Mucosa of descending colon (tissue), 3 donors: Measurements from ENCODE around the gene TMEM117. TPM values are rescaled to one million over a fixed set of nuclear protein-coding genes. Genes with fewer than 3 reads are reported as not detected.

Experiments
- ATAC-seq: fragments of 200-7000 bp; cut with Tn5 transposase; one replicate; pipeline ENCODE4 v1.9.1; 2020; ENCODE audit warnings: mild to moderate bottlenecking, moderate library complexity
- DNase-seq, 3 donors: peaks; one replicate each; pipeline ENCODE4 v3.0.0-alpha.2; 2020
- H3K36me3 ChIP-seq: fragments of 200-600 bp; one replicate; pipeline ENCODE4 v1.8.0; 2021; ENCODE audit warnings: low read depth, mild to moderate bottlenecking
- H3K4me1 ChIP-seq: fragments of 200-600 bp; one replicate; pipeline ENCODE4 v1.8.0; 2021; ENCODE audit warnings: low read depth, mild to moderate bottlenecking
- H3K4me3 ChIP-seq: fragments of 200-600 bp; one replicate; pipeline ENCODE4 v1.8.0; 2021; ENCODE audit warnings: mild to moderate bottlenecking
- H3K9me3 ChIP-seq: fragments of 200-600 bp; one replicate; pipeline ENCODE4 v1.8.0; 2021; ENCODE audit warnings: mild to moderate bottlenecking
- intact Hi-C, 2 donors: fragments of 100-400 bp; cut with DNase I in 1 of 2; cut with micrococcal nuclease in 1 of 2; formaldehyde crosslinking; loops; one replicate each; pipeline versions ENCODE4 v1.11.0 to v1.11.1; 2022; cut with DNase I, micrococcal nuclease
- total RNA-seq, 3 donors: library from RNA; stranded (reverse); fragmentation: NEBNext Ultra II Directional in 2 of 3; extraction: Animal tissue kit (Norgen Biotek cat#: 25700) in 2 of 3; gene quantifications; one replicate each; pipeline versions ENCODE4 v1.2.1 to v1.2.4, GENCODE V29; 2021 to 2023
- TF ChIP-seq, protein P1 (sequence below): fragments of 200-600 bp; IDR thresholded peaks from one replicate; pipeline ENCODE4 v1.8.0; 2022; ENCODE audit warnings: antibody characterized with exemption, mild to moderate bottlenecking
- donor health status: DM: no; HTN: no; CAD: no; lungs with moderate emphysema.
- donor health status: DM: no; HTN: no; CAD: no.
- donor health status: DM: no; HTN: yes; CAD: no.

TMEM117 gene
- total RNA-seq, 3 donors from 2014 or later: 10.1 to 15.2 (median 12.3) TPM

GRCh38 chr12:43893670-43894069 is 57.8 kb downstream of the TMEM117 start:
- no peaks in the 10 kb centered on the region for H3K4me1 ChIP-seq
- TF ChIP-seq, protein P1, sequence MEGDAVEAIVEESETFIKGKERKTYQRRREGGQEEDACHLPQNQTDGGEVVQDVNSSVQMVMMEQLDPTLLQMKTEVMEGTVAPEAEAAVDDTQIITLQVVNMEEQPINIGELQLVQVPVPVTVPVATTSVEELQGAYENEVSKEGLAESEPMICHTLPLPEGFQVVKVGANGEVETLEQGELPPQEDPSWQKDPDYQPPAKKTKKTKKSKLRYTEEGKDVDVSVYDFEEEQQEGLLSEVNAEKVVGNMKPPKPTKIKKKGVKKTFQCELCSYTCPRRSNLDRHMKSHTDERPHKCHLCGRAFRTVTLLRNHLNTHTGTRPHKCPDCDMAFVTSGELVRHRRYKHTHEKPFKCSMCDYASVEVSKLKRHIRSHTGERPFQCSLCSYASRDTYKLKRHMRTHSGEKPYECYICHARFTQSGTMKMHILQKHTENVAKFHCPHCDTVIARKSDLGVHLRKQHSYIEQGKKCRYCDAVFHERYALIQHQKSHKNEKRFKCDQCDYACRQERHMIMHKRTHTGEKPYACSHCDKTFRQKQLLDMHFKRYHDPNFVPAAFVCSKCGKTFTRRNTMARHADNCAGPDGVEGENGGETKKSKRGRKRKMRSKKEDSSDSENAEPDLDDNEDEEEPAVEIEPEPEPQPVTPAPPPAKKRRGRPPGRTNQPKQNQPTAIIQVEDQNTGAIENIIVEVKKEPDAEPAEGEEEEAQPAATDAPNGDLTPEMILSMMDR: no peak
- no peaks in the 10 kb centered on the region for H3K9me3 ChIP-seq
- ATAC-seq (no peak), DNase-seq (no peak)
- no peak overlapping the region for H3K4me3 ChIP-seq
- H3K36me3 ChIP-seq: no peaks in the 10 kb centered on the region
- intact Hi-C loops: no loop called here

DNA sequence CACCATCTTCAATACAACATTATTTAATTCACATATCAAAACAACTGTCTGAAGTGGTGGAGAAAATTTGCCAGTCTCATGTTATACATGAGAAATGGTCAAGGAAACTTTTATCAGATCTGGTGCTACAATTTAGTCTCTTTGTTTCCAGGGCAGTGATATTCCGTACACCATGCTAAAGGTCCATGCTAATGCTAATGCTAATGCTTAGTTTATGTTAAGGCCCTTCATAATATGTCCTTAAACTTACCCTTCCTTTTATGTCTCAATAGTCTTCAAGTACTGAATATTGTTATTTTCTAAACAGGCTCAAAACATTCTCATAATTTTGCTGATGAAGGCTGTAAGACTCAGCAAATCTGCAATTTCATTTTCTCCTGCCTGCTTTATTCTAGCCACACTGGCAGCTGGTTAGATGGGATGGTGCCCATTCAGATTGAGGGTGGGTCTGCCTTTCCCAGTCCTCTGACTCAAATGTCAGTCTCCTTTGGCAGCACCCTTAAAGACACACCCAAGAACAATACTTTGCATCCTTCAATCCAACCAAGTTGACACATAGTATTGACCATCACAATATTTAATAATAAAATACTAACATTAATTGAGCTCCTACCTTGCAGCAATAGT is 59.8 kb downstream of the TMEM117 start:
- H3K9me3 ChIP-seq: no peaks in the 10 kb centered on the region
- H3K4me1 ChIP-seq: no peaks in the 10 kb centered on the region
- H3K4me3 ChIP-seq: no peak overlapping the region
- DNase-seq (no peak), ATAC-seq (no peak)
- TF ChIP-seq, protein P1: no peak
- intact Hi-C loops: no loop called here
- no peaks in the 10 kb centered on the region for H3K36me3 ChIP-seq

GRCh38 chr12:43896496-43896895 is 60.6 kb downstream of the TMEM117 start:
- DNase-seq (no peak), ATAC-seq (no peak)
- intact Hi-C loops: no loop called here
- Histone ChIP-seq H3K4me3 (no peak overlapping the region), H3K36me3 (no peaks in the 10 kb centered on the region), H3K9me3 (no peaks in the 10 kb centered on the region), H3K4me1 (no peaks in the 10 kb centered on the region)
- TF ChIP-seq, protein P1: no peak

DNA sequence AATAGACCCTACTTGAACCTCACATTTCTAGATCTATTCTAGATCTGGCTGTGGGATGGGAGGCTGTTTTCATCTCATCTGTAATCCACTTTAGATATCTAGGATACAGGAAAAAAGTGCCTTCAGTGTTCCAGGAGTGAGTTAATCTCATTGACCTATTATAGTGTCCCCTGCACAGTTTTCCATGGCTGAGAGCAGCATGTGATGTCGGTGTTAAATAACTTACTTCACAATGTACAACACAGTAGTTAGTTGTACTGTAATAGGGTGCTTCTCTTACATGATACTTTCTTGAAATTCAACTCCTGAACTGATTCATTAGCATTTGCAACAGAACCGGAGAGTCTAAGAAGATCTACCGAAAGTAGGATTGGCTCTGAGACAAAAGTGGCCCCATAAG is 62.6 kb downstream of the TMEM117 start:
- Histone ChIP-seq H3K36me3 (no peaks in the 10 kb centered on the region), H3K4me3 (no peak overlapping the region), H3K9me3 (no peaks in the 10 kb centered on the region), H3K4me1 (no peaks in the 10 kb centered on the region)
- ATAC-seq (no peak), DNase-seq (no peak)
- TF ChIP-seq, protein P1: no peak
- intact Hi-C loops: no loop called here

- Histone ChIP-seq H3K4me1 (no peaks in the 10 kb centered on the region), H3K36me3 (no peaks in the 10 kb centered on the region), H3K4me3 (no peak overlapping the region), H3K9me3 (no peaks in the 10 kb centered on the region)
- intact Hi-C loops: no loop called here
- no peak for DNase-seq
- TF ChIP-seq, protein P1: no peak
- ATAC-seq: no peak
These were observed 63.7 kb downstream of the TMEM117 start for GRCh38 chr12:43899574-43899973.

DNA sequence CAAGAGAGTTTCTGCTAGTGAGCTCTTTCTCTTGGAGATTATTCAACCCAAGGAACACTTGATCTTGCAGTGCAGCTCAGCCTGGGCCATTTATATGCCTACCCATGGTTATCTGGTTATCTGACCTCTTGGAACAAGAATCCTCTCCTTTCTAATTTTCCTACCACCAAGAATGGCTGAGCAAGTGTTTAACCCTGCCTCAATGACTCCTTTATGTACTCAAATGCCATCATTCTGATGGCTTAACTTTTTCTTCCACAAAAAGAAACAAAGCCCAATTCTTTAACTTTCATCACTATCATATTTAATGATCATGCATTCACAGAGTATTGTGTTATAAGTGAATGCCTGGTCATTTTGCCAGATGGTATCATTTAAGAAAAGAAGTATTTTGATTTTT is 67.8 kb downstream of the TMEM117 start:
- intact Hi-C loops: no loop called here
- no peaks in the 10 kb centered on the region for H3K36me3 ChIP-seq
- ATAC-seq (no peak), DNase-seq (no peak)
- no peaks in the 10 kb centered on the region for H3K4me1 ChIP-seq
- H3K4me3 ChIP-seq: no peak overlapping the region
- H3K9me3 ChIP-seq: no peaks in the 10 kb centered on the region
- TF ChIP-seq, protein P1: no peak
